ENCODE measurements around the gene GJC2. TPM values are rescaled to one million over a fixed set of nuclear protein-coding genes. Genes with fewer than 3 reads are reported as not detected.

Gene GJC2
- total and polyA plus RNA-seq, 2 donors (not counting 1 experiment from before 2014, with no cell fraction given): 0.16 to 0.30 TPM

- H3K4me1 Mint-ChIP-seq: peaks cover 26% of the 10 kb centered on the region
- Histone ChIP-seq H3K27ac (ENCODE audit: low read length in 2 of 2) (no peak overlapping the region), H3K9ac (ENCODE audit: low read length) (no peak overlapping the region), H3K4me3 (ENCODE audit: control extremely low read depth in 1 of 5, extremely low read depth in 1 of 5, insufficient read depth in 1 of 5, low read depth in 2 of 5, low read length in 4 of 5) (no peak overlapping the region), H2AFZ (ENCODE audit: insufficient read depth, low read depth, low read length, poor library complexity, severe bottlenecking) (no peak overlapping the region), H3K79me2 (ENCODE audit: control insufficient read depth, insufficient read depth, low read length) (peaks cover 50% of the 10 kb centered on the region), H4K20me1 (ENCODE audit: control insufficient read depth, insufficient read depth, low read length, poor library complexity, severe bottlenecking) (peaks cover 86% of the 10 kb centered on the region), H3K4me2 (replicated peaks; ENCODE audit: low read depth, low read length, poor library complexity, severe bottlenecking) (no peak overlapping the region), H3K4me1 (ENCODE audit: control insufficient read depth in 2 of 2, insufficient read depth in 2 of 2, low read length in 2 of 2) (peaks cover 22 to 31% of the 10 kb centered on the region in 2 donors), H3K9me3 (ENCODE audit: control extremely low read depth in 1 of 3, control insufficient read depth in 2 of 3, insufficient read depth in 1 of 3, low read length in 2 of 3) (no peaks in the 10 kb centered on the region), H3K36me3 (replicated peaks in 1 of 2; ENCODE audit: control extremely low read depth in 1 of 2, control insufficient read depth in 1 of 2, extremely low read depth in 1 of 2, insufficient read depth in 2 of 2, low read length in 1 of 2) (peaks cover 0 to 47% of the 10 kb centered on the region in 2 experiments), H3K27me3 (replicated peaks in 1 of 4; ENCODE audit: control extremely low read depth in 1 of 4, control insufficient read depth in 3 of 4, insufficient read depth in 4 of 4, low read length in 3 of 4) (no peaks in the 10 kb centered on the region)
- TF ChIP-seq CTCF (IDR thresholded peaks at IDR 0.05) (no peak), EZH2 (IDR thresholded peaks at IDR 0.05; ENCODE audit: borderline replicate concordance, insufficient read depth, low read depth, low read length, poor library complexity, severe bottlenecking) (no peak)
- no peak overlapping the region for H3K27ac Mint-ChIP-seq
- no peaks in the 10 kb centered on the region for H3K27me3 Mint-ChIP-seq
- no peak for ATAC-seq (ENCODE audit: low read depth)
- ChIA-PET POLR2A (no interaction called here), CTCF (no interaction called here)
- intact Hi-C loops (cut with micrococcal nuclease): no loop called here
- no peaks in the 10 kb centered on the region for H3K9me3 Mint-ChIP-seq (ENCODE audit: insufficient read depth)
- WGBS (ENCODE audit: insufficient coverage): 96% methylated on average over 16 of the region's 18 CpGs
- no peak overlapping the region for H3K4me3 Mint-ChIP-seq
- DNase-seq: no peak
Observed at GRCh38 chr1:228146417-228147150, 3.1 kb upstream of the GJC2 start.

GRCh38 chr1:228147151-228147693 lies 2.5 kb upstream of the GJC2 start:
- Histone ChIP-seq H3K27me3 (replicated peaks in 1 of 4; ENCODE audit: control extremely low read depth in 1 of 4, control insufficient read depth in 3 of 4, insufficient read depth in 4 of 4, low read length in 3 of 4) (no peaks in the 10 kb centered on the region), H3K79me2 (ENCODE audit: control insufficient read depth, insufficient read depth, low read length) (peaks cover 44% of the 10 kb centered on the region), H3K9me3 (ENCODE audit: control extremely low read depth in 1 of 3, control insufficient read depth in 2 of 3, insufficient read depth in 1 of 3, low read length in 2 of 3) (no peaks in the 10 kb centered on the region), H4K20me1 (ENCODE audit: control insufficient read depth, insufficient read depth, low read length, poor library complexity, severe bottlenecking) (peaks cover 79% of the 10 kb centered on the region), H3K36me3 (replicated peaks in 1 of 2; ENCODE audit: control extremely low read depth in 1 of 2, control insufficient read depth in 1 of 2, extremely low read depth in 1 of 2, insufficient read depth in 2 of 2, low read length in 1 of 2) (peaks cover 0 to 40% of the 10 kb centered on the region in 2 experiments), H3K4me2 (replicated peaks; ENCODE audit: low read depth, low read length, poor library complexity, severe bottlenecking) (no peak overlapping the region), H3K4me3 (ENCODE audit: control extremely low read depth in 1 of 5, extremely low read depth in 1 of 5, insufficient read depth in 1 of 5, low read depth in 2 of 5, low read length in 4 of 5) (no peak overlapping the region), H3K4me1 (ENCODE audit: control insufficient read depth in 2 of 2, insufficient read depth in 2 of 2, low read length in 2 of 2) (peaks cover 15 to 25% of the 10 kb centered on the region in 2 donors), H3K27ac (ENCODE audit: low read length in 2 of 2) (no peak overlapping the region), H3K9ac (ENCODE audit: low read length) (no peak overlapping the region), H2AFZ (ENCODE audit: insufficient read depth, low read depth, low read length, poor library complexity, severe bottlenecking) (no peak overlapping the region)
- CTCF ChIA-PET: no interaction called here
- ATAC-seq (ENCODE audit: low read depth) (no peak), DNase-seq (no peak)
- intact Hi-C loops (cut with micrococcal nuclease): no loop called here
- no peak overlapping the region for H3K4me3 Mint-ChIP-seq
- H3K27me3 Mint-ChIP-seq: no peaks in the 10 kb centered on the region
- H3K4me1 Mint-ChIP-seq: peaks cover 19% of the 10 kb centered on the region
- POLR2A ChIA-PET: no interaction called here
- H3K9me3 Mint-ChIP-seq (ENCODE audit: insufficient read depth): no peaks in the 10 kb centered on the region
- 98% methylated on average over 18 of the region's 20 CpGs for WGBS (ENCODE audit: insufficient coverage)
- H3K27ac Mint-ChIP-seq: no peak overlapping the region
- no peak for TF ChIP-seq CTCF (IDR thresholded peaks at IDR 0.05)
- TF ChIP-seq EZH2 (IDR thresholded peaks at IDR 0.05; ENCODE audit: borderline replicate concordance, insufficient read depth, low read depth, low read length, poor library complexity, severe bottlenecking): no peak
